Mesothelial cell of epicardium (in vitro differentiated cells): ENCODE data around the gene CASS4. TPM values are rescaled to one million over a fixed set of nuclear protein-coding genes. Genes with fewer than 3 reads are reported as not detected.

Experiments used
- DNase-seq, 2 experiments: peaks; one replicate each; pipeline ENCODE4 v3.0.0; 2021; ENCODE audit warnings: low spot score in 2 of 2; ENCODE audit not compliant: unreplicated experiment in 2 of 2
- H3K27ac Mint-ChIP-seq: 2 replicates; pipeline ENCODE4 v1.8.0; 2021; ENCODE audit warnings: mixed read lengths
- H3K27me3 Mint-ChIP-seq: 2 replicates; pipeline ENCODE4 v1.8.0; 2021; ENCODE audit warnings: low read depth, mixed read lengths
- H3K36me3 Mint-ChIP-seq: 2 replicates; pipeline ENCODE4 v1.8.0; 2021; ENCODE audit warnings: mixed read lengths
- H3K4me1 Mint-ChIP-seq: 2 replicates; pipeline ENCODE4 v1.8.0; 2021; ENCODE audit warnings: mixed read lengths
- H3K4me3 Mint-ChIP-seq: 2 replicates; pipeline ENCODE4 v1.8.0; 2021; ENCODE audit warnings: mild to moderate bottlenecking, moderate library complexity, mixed read lengths
- H3K9me3 Mint-ChIP-seq: 2 replicates; pipeline ENCODE4 v1.8.0; 2021; ENCODE audit warnings: mixed read lengths
- total RNA-seq: library from RNA; stranded (reverse); gene quantifications from 3 replicates; pipeline ENCODE4 v1.2.1, GENCODE V29; 2021
- TF ChIP-seq, protein P1 (sequence below): fragments of 200-600 bp; sonication (generic); IDR thresholded peaks from one replicate; pipeline ENCODE4 v1.5.0; 2021; ENCODE audit warnings: antibody characterized with exemption; ENCODE audit not compliant: unreplicated experiment

Gene CASS4
- total RNA-seq, 1 donor from 2014 or later = 0.67 TPM

DNA sequence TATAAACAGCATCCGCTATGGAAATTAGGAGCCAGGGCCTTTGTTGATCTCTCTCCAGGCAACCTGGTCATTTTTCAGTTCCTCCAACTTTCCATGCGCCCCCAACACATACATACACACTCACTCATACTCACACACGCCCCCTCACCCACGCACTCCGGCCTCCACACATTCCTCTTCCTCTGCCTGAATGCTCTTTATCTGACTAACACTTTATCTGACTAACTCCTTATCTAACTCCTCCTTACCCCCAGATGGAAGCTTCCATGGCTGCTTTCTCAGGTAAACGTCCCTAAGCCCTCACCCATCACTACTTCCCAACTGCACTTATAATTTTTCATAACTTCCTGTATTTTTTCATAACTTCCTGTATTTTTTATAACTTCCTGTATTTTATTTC lies 17.4 kb downstream of the CASS4 start:
- Mint-ChIP-seq H3K4me1 (peaks cover 10% of the 10 kb centered on the region), H3K36me3 (no peaks in the 10 kb centered on the region), H3K27me3 (no peaks in the 10 kb centered on the region), H3K9me3 (no peaks in the 10 kb centered on the region), H3K4me3 (no peak overlapping the region), H3K27ac (no peak overlapping the region)
- no peak for DNase-seq
- TF ChIP-seq, protein P1, sequence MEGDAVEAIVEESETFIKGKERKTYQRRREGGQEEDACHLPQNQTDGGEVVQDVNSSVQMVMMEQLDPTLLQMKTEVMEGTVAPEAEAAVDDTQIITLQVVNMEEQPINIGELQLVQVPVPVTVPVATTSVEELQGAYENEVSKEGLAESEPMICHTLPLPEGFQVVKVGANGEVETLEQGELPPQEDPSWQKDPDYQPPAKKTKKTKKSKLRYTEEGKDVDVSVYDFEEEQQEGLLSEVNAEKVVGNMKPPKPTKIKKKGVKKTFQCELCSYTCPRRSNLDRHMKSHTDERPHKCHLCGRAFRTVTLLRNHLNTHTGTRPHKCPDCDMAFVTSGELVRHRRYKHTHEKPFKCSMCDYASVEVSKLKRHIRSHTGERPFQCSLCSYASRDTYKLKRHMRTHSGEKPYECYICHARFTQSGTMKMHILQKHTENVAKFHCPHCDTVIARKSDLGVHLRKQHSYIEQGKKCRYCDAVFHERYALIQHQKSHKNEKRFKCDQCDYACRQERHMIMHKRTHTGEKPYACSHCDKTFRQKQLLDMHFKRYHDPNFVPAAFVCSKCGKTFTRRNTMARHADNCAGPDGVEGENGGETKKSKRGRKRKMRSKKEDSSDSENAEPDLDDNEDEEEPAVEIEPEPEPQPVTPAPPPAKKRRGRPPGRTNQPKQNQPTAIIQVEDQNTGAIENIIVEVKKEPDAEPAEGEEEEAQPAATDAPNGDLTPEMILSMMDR = no peak

DNA sequence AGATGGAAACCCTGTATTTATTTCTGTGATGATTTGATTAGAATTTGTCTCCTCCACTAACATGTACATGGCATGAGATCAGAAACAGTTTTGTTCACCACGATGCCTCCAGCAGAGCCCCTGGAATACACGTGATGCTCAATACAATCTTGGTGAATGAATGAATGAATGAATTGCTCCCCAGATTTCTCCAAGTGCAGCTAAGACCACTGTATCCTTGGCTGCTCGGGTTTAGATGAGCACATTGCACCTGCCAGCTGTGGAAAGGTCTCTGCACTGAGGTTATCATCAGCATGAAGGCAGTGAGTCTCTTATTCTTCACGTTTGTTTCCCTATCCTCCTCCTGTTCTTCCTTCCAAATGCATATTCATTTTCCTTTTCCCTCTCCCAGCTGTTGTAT lies 17.9 kb downstream of the CASS4 start:
- H3K27me3 Mint-ChIP-seq = no peaks in the 10 kb centered on the region
- H3K36me3 Mint-ChIP-seq = no peaks in the 10 kb centered on the region
- H3K4me1 Mint-ChIP-seq = peaks cover 10% of the 10 kb centered on the region
- H3K27ac Mint-ChIP-seq = no peak overlapping the region
- H3K9me3 Mint-ChIP-seq = no peaks in the 10 kb centered on the region
- no peak for DNase-seq
- no peak overlapping the region for H3K4me3 Mint-ChIP-seq
- TF ChIP-seq, protein P1 = no peak

DNA sequence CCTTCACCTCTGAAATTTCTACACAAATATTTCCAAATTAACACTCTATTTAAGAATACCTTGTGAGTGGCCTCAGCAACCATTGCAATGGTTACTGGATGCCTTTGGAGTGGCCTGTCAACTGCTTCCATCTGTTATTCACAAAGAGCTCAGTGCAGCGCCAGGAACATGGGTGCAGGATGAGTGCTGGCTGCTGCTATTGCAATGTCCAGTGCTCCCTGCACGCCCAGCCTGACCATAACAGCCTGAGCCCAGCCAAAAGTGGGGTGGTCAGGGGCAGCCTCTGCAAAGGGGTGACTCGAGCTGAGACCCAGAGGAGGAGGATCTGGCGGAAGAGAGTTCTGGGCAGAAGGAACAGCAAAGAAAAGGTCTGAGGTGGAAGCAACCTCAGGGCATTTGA lies 18.4 kb downstream of the CASS4 start:
- H3K36me3 Mint-ChIP-seq = no peaks in the 10 kb centered on the region
- peaks cover 10% of the 10 kb centered on the region for H3K4me1 Mint-ChIP-seq
- H3K27ac Mint-ChIP-seq = no peak overlapping the region
- H3K4me3 Mint-ChIP-seq = no peak overlapping the region
- no peaks in the 10 kb centered on the region for H3K27me3 Mint-ChIP-seq
- DNase-seq = peak in 1 of 2 experiments; percentile 19
- TF ChIP-seq, protein P1 = no peak
- H3K9me3 Mint-ChIP-seq = no peaks in the 10 kb centered on the region

DNA sequence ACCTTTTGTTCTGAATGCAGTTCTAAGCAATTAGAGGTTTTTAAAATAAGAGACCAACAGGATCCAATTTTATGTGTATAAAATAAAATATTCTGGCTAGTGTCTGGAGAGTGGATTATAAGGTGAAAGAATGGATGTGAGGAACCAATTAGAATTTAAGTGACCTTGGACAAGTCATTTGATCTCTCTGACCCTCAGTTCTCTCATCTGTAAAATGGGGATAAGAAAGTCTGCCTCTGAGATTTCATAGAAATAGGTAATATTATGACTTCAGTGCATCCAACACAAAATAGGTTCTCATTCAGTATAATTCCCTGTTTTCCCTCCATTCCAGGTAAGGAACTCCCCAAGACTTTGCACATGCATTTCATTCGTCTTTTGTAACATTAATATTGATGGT lies 18.9 kb downstream of the CASS4 start:
- H3K4me1 Mint-ChIP-seq = peaks cover 10% of the 10 kb centered on the region
- no peaks in the 10 kb centered on the region for H3K27me3 Mint-ChIP-seq
- H3K4me3 Mint-ChIP-seq = no peak overlapping the region

DNA sequence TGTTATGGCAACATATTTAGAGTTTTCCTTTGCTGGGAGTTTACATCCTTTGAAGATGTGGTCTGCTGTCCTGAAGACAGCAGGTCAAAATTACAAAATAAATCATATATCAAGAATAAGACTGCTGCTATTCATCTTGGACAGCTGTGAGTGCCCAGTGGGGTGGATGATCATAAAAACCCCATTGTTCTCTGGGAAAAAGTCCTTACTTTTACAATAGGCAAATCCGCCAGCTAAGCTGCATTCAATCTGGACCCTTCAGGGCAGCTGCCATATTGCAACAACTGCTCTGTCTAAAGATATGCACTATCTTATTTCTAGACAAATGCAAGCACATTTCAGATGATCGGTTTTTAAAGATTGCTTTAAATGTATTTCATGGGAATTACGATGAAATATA lies 19.4 kb downstream of the CASS4 start:
- H3K4me3 Mint-ChIP-seq = no peak overlapping the region
- H3K4me1 Mint-ChIP-seq = peaks cover 10% of the 10 kb centered on the region
- TF ChIP-seq, protein P1 = no peak

More for the DNA sequence above, 18.9 kb downstream of the CASS4 start:
- Mint-ChIP-seq H3K9me3 (no peaks in the 10 kb centered on the region), H3K27ac (no peak overlapping the region), H3K36me3 (no peaks in the 10 kb centered on the region)
- DNase-seq = no peak
- TF ChIP-seq, protein P1 = no peak

More for the DNA sequence above, 19.4 kb downstream of the CASS4 start:
- Mint-ChIP-seq H3K9me3 (no peaks in the 10 kb centered on the region), H3K27me3 (no peaks in the 10 kb centered on the region), H3K27ac (no peak overlapping the region), H3K36me3 (no peaks in the 10 kb centered on the region)
- DNase-seq = no peak
